Gastroesophageal sphincter (tissue), 4 donors: ENCODE results near the gene CACNA1C. TPM values are rescaled to one million over a fixed set of nuclear protein-coding genes. Genes with fewer than 3 reads are reported as not detected.
"Not testable (repeated sequence)": the region's sequence is repeated elsewhere in the genome, so short reads cannot be mapped to it uniquely, and the experiment has no call there.

Source experiments
- ATAC-seq: fragments of 150-250 bp; one replicate; pipeline ENCODE4 v1.9.1; 2016; ENCODE audit warnings: mild to moderate bottlenecking, moderate library complexity
- H3K27ac ChIP-seq, 4 donors: fragments of 200-600 bp; sonication (generic) in 3 of 4; 1 replicate in 3 of 4; 2 replicates in 1 of 4; pipeline ENCODE4 v1.5.1; 2016 to 2019
- H3K27me3 ChIP-seq: fragments of 200-600 bp; sonication (generic); one replicate; pipeline ENCODE4 v1.5.1; 2019
- H3K36me3 ChIP-seq, 2 donors: fragments of 200-600 bp; sonication (generic); one replicate each; pipeline ENCODE4 v1.5.1; 2019; ENCODE audit warnings: control low read depth in 1 of 2
- H3K4me1 ChIP-seq, 3 donors: fragments of 200-600 bp; sonication (generic); 1 replicate in 2 of 3; 2 replicates in 1 of 3; pipeline ENCODE4 v1.5.1; 2016 to 2019; ENCODE audit warnings: control low read depth in 2 of 3
- H3K4me3 ChIP-seq, 2 donors: fragments of 200-600 bp; sonication (generic); one replicate each; pipeline ENCODE4 v1.5.1; 2019; ENCODE audit warnings: mild to moderate bottlenecking in 1 of 2, moderate library complexity in 1 of 2
- H3K9me3 ChIP-seq, 3 donors: fragments of 200-600 bp; sonication (generic); one replicate each; pipeline ENCODE4 v1.5.1; 2017 to 2019; ENCODE audit warnings: control low read depth in 2 of 3
- CTCF ChIP-seq, 4 experiments: fragments of 200-600 bp in 2 of 4; fragments of 450-650 bp in 2 of 4; sonication (generic) in 1 of 4; IDR thresholded peaks; one replicate each; pipeline ENCODE4 v1.5.1; 2017 to 2019; ENCODE audit warnings: antibody characterized with exemption in 4 of 4, mild to moderate bottlenecking in 2 of 4, moderate library complexity in 2 of 4
- EP300 ChIP-seq: sonication (generic); formaldehyde crosslinking; IDR thresholded peaks from one replicate; pipeline ENCODE4 v1.6.1; 2017; ENCODE audit warnings: antibody characterized with exemption, mild to moderate bottlenecking
- POLR2A ChIP-seq, 2 donors: fragments of 450-650 bp; IDR thresholded peaks; one replicate each; pipeline ENCODE4 v1.6.1; 2017; ENCODE audit warnings: antibody characterized with exemption in 2 of 2, mild to moderate bottlenecking in 2 of 2, moderate library complexity in 1 of 2
- POLR2AphosphoS5 ChIP-seq: sonication (generic); formaldehyde crosslinking; IDR thresholded peaks from one replicate; pipeline ENCODE4 v1.6.1; 2017; ENCODE audit warnings: antibody characterized with exemption
- WGBS, 2 donors: methylation state at CpG; one replicate each; pipeline ENCODE4 v1.1.5; 2018; ENCODE audit warnings: low coverage in 1 of 2; 5-methylcytosine and 5-hydroxymethylcytosine counted together
- total RNA-seq, 4 donors: library from RNA; depleted of rRNA; stranded (reverse); fragments of >200 nt; gene quantifications; one replicate each; pipeline ENCODE4 v1.1.0, GENCODE V29; 2016

CACNA1C gene
- total RNA-seq, 4 donors from 2014 or later, result 22.9 to 96.2 (median 41.4) TPM

DNA sequence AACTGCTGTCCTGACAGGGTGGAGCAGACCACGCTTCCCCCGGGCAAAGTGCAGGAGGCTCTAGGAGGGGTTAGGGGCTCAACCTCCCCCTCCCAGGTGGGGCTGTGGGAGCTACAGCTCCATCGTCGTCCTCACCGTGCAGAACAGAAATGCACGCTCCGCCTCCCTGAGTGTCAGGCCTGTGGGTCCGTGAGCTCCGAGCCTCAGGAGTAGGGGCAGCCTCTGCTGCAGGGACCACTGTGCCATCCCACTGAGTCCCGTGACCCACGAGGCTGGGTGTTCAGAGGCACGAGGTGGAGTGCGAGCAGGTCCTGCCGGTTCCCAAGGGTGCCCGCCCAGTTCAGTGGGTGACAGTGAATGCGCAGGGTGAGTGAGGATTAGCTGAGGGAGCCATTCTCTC, 48.6 kb downstream of the CACNA1C start:
- no peak for ATAC-seq
- H3K36me3 ChIP-seq, result no peaks in the 10 kb centered on the region
- peaks cover 0 to 60% (median 3%) of the 10 kb centered on the region in 3 donors for H3K4me1 ChIP-seq
- H3K4me3 ChIP-seq, result no peak overlapping the region
- no peaks in the 10 kb centered on the region for H3K27me3 ChIP-seq
- TF ChIP-seq CTCF (IDR thresholded peaks at IDR 0.05), result no peak
- TF ChIP-seq POLR2AphosphoS5, result no peak
- TF ChIP-seq EP300, result no peak
- no peak for TF ChIP-seq POLR2A (IDR thresholded peaks at IDR 0.05)
- no peaks in the 10 kb centered on the region for H3K9me3 ChIP-seq
- 92% methylated on average over 2 of the region's 16 CpGs; no CpG with 5 or more reads in 1 of the 2 donors for WGBS, 2 donors
- peak overlapping the region in 3 of 4 donors; percentile 53 to 65 (median 60) for H3K27ac ChIP-seq

GRCh38 chr12:2101771-2102170, 49.0 kb downstream of the CACNA1C start:
- WGBS, 2 donors, result 54 to 55% methylated on average over 2 to 3 of the region's 3 CpGs
- Histone ChIP-seq H3K27ac (peak overlapping the region in 3 of 4 donors; percentile 53 to 65 (median 60)), H3K4me1 (peaks cover 0 to 56% (median 3%) of the 10 kb centered on the region in 3 donors), H3K36me3 (no peaks in the 10 kb centered on the region), H3K4me3 (no peak overlapping the region), H3K9me3 (no peaks in the 10 kb centered on the region), H3K27me3 (no peaks in the 10 kb centered on the region)
- no peak for TF ChIP-seq POLR2A (IDR thresholded peaks at IDR 0.05)
- TF ChIP-seq POLR2AphosphoS5, result no peak
- no peak for TF ChIP-seq EP300
- no peak for TF ChIP-seq CTCF (IDR thresholded peaks at IDR 0.05)
- no peak for ATAC-seq

DNA sequence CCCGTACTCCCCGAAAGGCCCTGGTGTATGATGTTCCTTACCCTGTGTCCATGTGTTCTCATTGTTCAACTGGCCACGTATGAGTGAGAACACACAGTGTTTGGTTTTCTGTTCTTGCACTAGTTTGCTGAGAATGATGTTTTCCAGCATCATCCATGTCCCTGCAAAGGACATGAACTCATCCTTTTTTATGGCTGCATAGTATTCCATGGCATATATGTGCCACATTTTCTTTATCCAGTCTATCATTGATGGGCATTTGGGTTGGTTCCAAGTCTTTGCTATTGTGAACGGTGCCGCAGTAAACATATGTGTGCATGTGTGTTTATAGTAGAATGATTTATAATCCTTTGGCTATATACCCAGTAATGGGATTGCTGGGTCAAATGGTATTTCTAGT, 49.9 kb downstream of the CACNA1C start:
- WGBS, 2 donors, result 78 to 82% methylated on average over 5 of the region's 5 CpGs
- H3K36me3 ChIP-seq, H3K27me3 ChIP-seq, H3K4me3 ChIP-seq, H3K9me3 ChIP-seq, ATAC-seq: not testable (repeated sequence)
- Histone ChIP-seq H3K27ac (peak overlapping the region in 1 of 4 donors; percentile 65), H3K4me1 (peaks cover 0 to 51% (median 3%) of the 10 kb centered on the region in 3 donors)

DNA sequence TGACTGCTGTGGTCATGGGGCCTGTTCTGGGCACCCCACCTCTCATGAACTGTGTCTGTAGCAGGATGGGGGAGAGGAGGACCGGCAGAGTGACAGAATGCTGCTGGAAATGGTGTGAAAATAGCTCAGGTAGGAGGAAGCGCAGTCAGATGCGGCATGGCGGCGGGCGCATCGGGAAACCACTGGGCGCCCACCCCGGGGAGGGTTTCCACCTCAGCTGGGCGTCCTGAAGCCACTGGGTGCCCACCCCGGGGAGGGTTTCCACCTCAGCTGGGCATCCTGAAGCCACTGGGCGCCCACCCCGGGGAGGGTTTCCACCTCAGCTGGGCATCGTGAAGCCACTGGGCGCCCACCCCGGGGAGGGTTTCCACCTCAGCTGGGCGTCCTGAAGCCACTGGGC, 52.6 kb downstream of the CACNA1C start:
- H3K27me3 ChIP-seq, H3K27ac ChIP-seq, H3K4me3 ChIP-seq, H3K36me3 ChIP-seq, H3K9me3 ChIP-seq, ATAC-seq: not testable (repeated sequence)
- WGBS, 2 donors, result no CpG with 5 or more reads among the region's 17 CpGs
- peaks cover 0 to 53% (median 2%) of the 10 kb centered on the region in 3 donors for H3K4me1 ChIP-seq

GRCh38 chr12:2108166-2108565, 55.4 kb downstream of the CACNA1C start:
- no peak for ATAC-seq
- peaks cover 0 to 62% (median 16%) of the 10 kb centered on the region in 3 donors for H3K4me1 ChIP-seq
- no peaks in the 10 kb centered on the region for H3K36me3 ChIP-seq
- TF ChIP-seq POLR2A (IDR thresholded peaks at IDR 0.05) (no peak), CTCF (IDR thresholded peaks at IDR 0.05) (no peak), EP300 (no peak), POLR2AphosphoS5 (no peak)
- H3K4me3 ChIP-seq, result no peak overlapping the region
- H3K27ac ChIP-seq, result no peak overlapping the region
- H3K27me3 ChIP-seq, result no peaks in the 10 kb centered on the region
- 85 to 98% methylated on average over 2 to 4 of the region's 8 CpGs for WGBS, 2 donors
- no peaks in the 10 kb centered on the region for H3K9me3 ChIP-seq

- no peak for ATAC-seq
- 89 to 90% methylated on average over 3 to 4 of the region's 10 CpGs for WGBS, 2 donors
- Histone ChIP-seq H3K9me3 (no peaks in the 10 kb centered on the region), H3K36me3 (no peaks in the 10 kb centered on the region), H3K4me3 (no peak overlapping the region), H3K27me3 (no peaks in the 10 kb centered on the region), H3K27ac (peak overlapping the region in 1 of 4 donors; percentile 37), H3K4me1 (peaks cover 0 to 71% (median 16%) of the 10 kb centered on the region in 3 donors)
- no peak for TF ChIP-seq POLR2AphosphoS5
- TF ChIP-seq POLR2A (IDR thresholded peaks at IDR 0.05), result no peak
- no peak for TF ChIP-seq CTCF (IDR thresholded peaks at IDR 0.05)
- no peak for TF ChIP-seq EP300
These were observed 56.3 kb downstream of the CACNA1C start for GRCh38 chr12:2108975-2109671.
